OCI-LY3 (cell line): Measurements from ENCODE around the gene HIVEP3.

Source experiments
- H2AFZ ChIP-seq: fragments of 200-600, 300-600 bp; shearing (Covaris generic); 2 replicates; pipeline ENCODE4 v1.6.0; 2014; ENCODE audit warnings: antibody characterized with exemption, low read depth, low read length
- H3K27ac ChIP-seq: fragments of 200-600, 300-600 bp; sonication (generic); 2 replicates; pipeline ENCODE4 v1.5.1; 2014; ENCODE audit warnings: mild to moderate bottlenecking, low read length, moderate library complexity, mixed read lengths
- H3K27me3 ChIP-seq: fragments of 200-600, 300-600 bp; sonication (generic); 2 replicates; pipeline ENCODE4 v1.6.1; 2014; ENCODE audit warnings: low read depth, low read length, mixed read lengths
- H3K36me3 ChIP-seq: fragments of 200-600, 300-600 bp; sonication (generic); replicated peaks from 2 replicates; pipeline ENCODE3; 2014; ENCODE audit warnings: low read depth, low read length, mixed read lengths
- H3K4me1 ChIP-seq: fragments of 300-600, 200-600 bp; sonication (generic); 2 replicates; pipeline ENCODE4 v1.6.1; 2014; ENCODE audit warnings: low read length, mixed read lengths
- H3K4me2 ChIP-seq: fragments of 200-600, 300-600 bp; sonication (generic); 2 replicates; pipeline ENCODE4 v1.6.1; 2014; ENCODE audit warnings: low read length, mixed read lengths
- H3K4me3 ChIP-seq: fragments of 300-600, 200-600 bp; sonication (generic); 2 replicates; pipeline ENCODE4 v1.5.1; 2014; ENCODE audit warnings: antibody characterized with exemption, mild to moderate bottlenecking, low read length, moderate library complexity
- H3K79me2 ChIP-seq: fragments of 300-600, 200-600 bp; shearing (Covaris generic); 2 replicates; pipeline ENCODE4 v1.6.1; 2014; ENCODE audit warnings: mild to moderate bottlenecking, low read length, mixed read lengths
- H3K9ac ChIP-seq: fragments of 300-600, 200-600 bp; shearing (Covaris generic); 2 replicates; pipeline ENCODE4 v1.6.0; 2014; ENCODE audit warnings: mild to moderate bottlenecking, low read length, moderate library complexity
- H3K9me3 ChIP-seq: fragments of 200-600, 300-600 bp; shearing (Covaris generic); 2 replicates; pipeline ENCODE4 v1.6.1; 2014; ENCODE audit warnings: low read length, mixed read lengths; ENCODE audit not compliant: insufficient read depth
- H4K20me1 ChIP-seq: fragments of 200-600, 300-600 bp; sonication (generic); 2 replicates; pipeline ENCODE4 v1.6.1; 2016; ENCODE audit warnings: low read length, mixed read lengths; ENCODE audit not compliant: insufficient read depth
- CTCF ChIP-seq: fragments of 200-600, 300-600 bp; sonication (generic); IDR thresholded peaks from 2 replicates; pipeline ENCODE4 v1.5.1; 2014; ENCODE audit warnings: antibody characterized with exemption, low read length, low read depth
- EZH2phosphoT487 ChIP-seq: fragments of 200-600 bp; shearing (Covaris generic); IDR thresholded peaks from 2 replicates; pipeline ENCODE4 v1.6.1; 2018; ENCODE audit warnings: antibody characterized with exemption, mixed run types, low read depth

The HIVEP3 gene

GRCh38 chr1:41504114-41505035 lies 414.3 kb downstream of the HIVEP3 start:
- no peak overlapping the region for H3K4me3 ChIP-seq
- H3K79me2 ChIP-seq = no peaks in the 10 kb centered on the region
- H3K4me1 ChIP-seq = peaks cover 13% of the 10 kb centered on the region
- no peaks in the 10 kb centered on the region for H3K27me3 ChIP-seq
- TF ChIP-seq EZH2phosphoT487 (no peak), CTCF (no peak)
- no peak overlapping the region for H3K9ac ChIP-seq
- no peaks in the 10 kb centered on the region for H3K9me3 ChIP-seq
- peaks cover 4% of the 10 kb centered on the region for H3K36me3 ChIP-seq
- no peak overlapping the region for H2AFZ ChIP-seq
- no peak overlapping the region for H3K4me2 ChIP-seq
- no peaks in the 10 kb centered on the region for H4K20me1 ChIP-seq
- no peak overlapping the region for H3K27ac ChIP-seq

- Histone ChIP-seq H3K9me3 (no peaks in the 10 kb centered on the region), H4K20me1 (no peaks in the 10 kb centered on the region), H3K4me1 (peaks cover 18% of the 10 kb centered on the region), H3K4me2 (no peak overlapping the region), H3K27ac (no peak overlapping the region), H3K27me3 (no peaks in the 10 kb centered on the region), H3K4me3 (no peak overlapping the region), H2AFZ (no peak overlapping the region), H3K9ac (no peak overlapping the region), H3K79me2 (no peaks in the 10 kb centered on the region), H3K36me3 (no peaks in the 10 kb centered on the region)
- TF ChIP-seq CTCF (no peak), EZH2phosphoT487 (no peak)
These were observed 415.1 kb downstream of the HIVEP3 start for GRCh38 chr1:41503538-41504113.

- no peak overlapping the region for H2AFZ ChIP-seq
- no peaks in the 10 kb centered on the region for H4K20me1 ChIP-seq
- H3K9ac ChIP-seq = no peak overlapping the region
- H3K79me2 ChIP-seq = no peaks in the 10 kb centered on the region
- peaks cover 26% of the 10 kb centered on the region for H3K4me1 ChIP-seq
- no peak overlapping the region for H3K4me2 ChIP-seq
- H3K27ac ChIP-seq = no peak overlapping the region
- TF ChIP-seq EZH2phosphoT487 (no peak), CTCF (no peak)
- H3K36me3 ChIP-seq = no peaks in the 10 kb centered on the region
- H3K27me3 ChIP-seq = no peaks in the 10 kb centered on the region
- no peak overlapping the region for H3K4me3 ChIP-seq
- H3K9me3 ChIP-seq = no peaks in the 10 kb centered on the region
These were observed 415.8 kb downstream of the HIVEP3 start for GRCh38 chr1:41502912-41503311.

GRCh38 chr1:41501581-41501980 lies 417.1 kb downstream of the HIVEP3 start:
- H3K79me2 ChIP-seq = no peaks in the 10 kb centered on the region
- TF ChIP-seq EZH2phosphoT487 = no peak
- no peak for TF ChIP-seq CTCF
- H3K9me3 ChIP-seq = no peaks in the 10 kb centered on the region
- H3K36me3 ChIP-seq = no peaks in the 10 kb centered on the region
- no peak overlapping the region for H3K4me2 ChIP-seq
- H3K9ac ChIP-seq = no peak overlapping the region
- H3K4me1 ChIP-seq = peaks cover 34% of the 10 kb centered on the region
- no peaks in the 10 kb centered on the region for H3K27me3 ChIP-seq
- no peak overlapping the region for H3K27ac ChIP-seq
- H4K20me1 ChIP-seq = no peaks in the 10 kb centered on the region
- no peak overlapping the region for H2AFZ ChIP-seq
- H3K4me3 ChIP-seq = no peak overlapping the region
